Neural crest cell (in vitro differentiated cells): Measurements from ENCODE around the gene CNST. TPM values are rescaled to one million over a fixed set of nuclear protein-coding genes. Genes with fewer than 3 reads are reported as not detected.
"Not testable (repeated sequence)": the region's sequence is repeated elsewhere in the genome, so short reads cannot be mapped to it uniquely, and the experiment has no call there.

Experiments used
- DNase-seq: peaks from one replicate; pipeline ENCODE4 v3.0.0; 2021; ENCODE audit warnings: low read depth, mixed read lengths, low spot score
- H3K27ac Mint-ChIP-seq: one replicate; pipeline ENCODE4 v1.8.0; 2021; ENCODE audit warnings: mild to moderate bottlenecking, mixed read lengths; ENCODE audit not compliant: unreplicated experiment
- H3K27me3 Mint-ChIP-seq: 2 replicates; pipeline ENCODE4 v1.8.0; 2021; ENCODE audit warnings: low read depth, mild to moderate bottlenecking, mixed read lengths
- H3K36me3 Mint-ChIP-seq: 2 replicates; pipeline ENCODE4 v1.8.0; 2021; ENCODE audit warnings: low read depth, mild to moderate bottlenecking, mixed read lengths
- H3K4me1 Mint-ChIP-seq: 2 replicates; pipeline ENCODE4 v1.8.0; 2021; ENCODE audit warnings: mixed read lengths
- H3K4me3 Mint-ChIP-seq: one replicate; pipeline ENCODE4 v1.8.0; 2021; ENCODE audit warnings: mild to moderate bottlenecking, mixed read lengths
- H3K9me3 Mint-ChIP-seq: 2 replicates; pipeline ENCODE4 v1.8.0; 2021; ENCODE audit warnings: mixed read lengths
- total RNA-seq: library from RNA; stranded (reverse); gene quantifications from 2 replicates; pipeline ENCODE4 v1.2.1, GENCODE V29; 2021
- TF ChIP-seq, protein P1 (sequence below): fragments of 200-600 bp; sonication (generic); conservative IDR thresholded peaks from 2 replicates; pipeline ENCODE4 v1.5.0; 2021; ENCODE audit warnings: antibody characterized with exemption, mild to moderate bottlenecking

Gene CNST
- total RNA-seq, 1 donor from 2014 or later = 20.5 TPM

DNA sequence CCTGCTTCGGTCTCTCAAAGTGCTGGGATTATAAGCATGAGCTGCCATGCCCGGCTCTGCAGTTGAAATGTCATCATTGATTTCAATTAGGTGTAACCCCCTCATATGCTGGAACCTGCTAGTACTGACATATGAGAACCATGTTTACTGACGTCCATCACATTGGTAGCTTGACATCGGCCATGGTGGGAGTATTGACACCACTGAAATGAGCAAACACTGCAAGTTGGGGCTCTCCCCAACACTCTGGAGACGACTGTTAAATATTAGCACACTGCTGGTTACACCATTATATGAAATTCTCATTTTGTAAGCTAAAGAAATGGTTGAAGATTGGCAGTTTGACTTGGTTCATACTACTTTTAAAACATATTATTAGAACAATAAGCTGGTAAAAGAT is 63.7 kb downstream of the CNST start:
- Mint-ChIP-seq H3K9me3 (no peaks in the 10 kb centered on the region), H3K27me3 (no peaks in the 10 kb centered on the region), H3K4me1 (peaks cover 10% of the 10 kb centered on the region), H3K27ac (no peak overlapping the region), H3K36me3 (peaks cover 9% of the 10 kb centered on the region), H3K4me3 (no peak overlapping the region)
- no peak for DNase-seq
- TF ChIP-seq, protein P1, sequence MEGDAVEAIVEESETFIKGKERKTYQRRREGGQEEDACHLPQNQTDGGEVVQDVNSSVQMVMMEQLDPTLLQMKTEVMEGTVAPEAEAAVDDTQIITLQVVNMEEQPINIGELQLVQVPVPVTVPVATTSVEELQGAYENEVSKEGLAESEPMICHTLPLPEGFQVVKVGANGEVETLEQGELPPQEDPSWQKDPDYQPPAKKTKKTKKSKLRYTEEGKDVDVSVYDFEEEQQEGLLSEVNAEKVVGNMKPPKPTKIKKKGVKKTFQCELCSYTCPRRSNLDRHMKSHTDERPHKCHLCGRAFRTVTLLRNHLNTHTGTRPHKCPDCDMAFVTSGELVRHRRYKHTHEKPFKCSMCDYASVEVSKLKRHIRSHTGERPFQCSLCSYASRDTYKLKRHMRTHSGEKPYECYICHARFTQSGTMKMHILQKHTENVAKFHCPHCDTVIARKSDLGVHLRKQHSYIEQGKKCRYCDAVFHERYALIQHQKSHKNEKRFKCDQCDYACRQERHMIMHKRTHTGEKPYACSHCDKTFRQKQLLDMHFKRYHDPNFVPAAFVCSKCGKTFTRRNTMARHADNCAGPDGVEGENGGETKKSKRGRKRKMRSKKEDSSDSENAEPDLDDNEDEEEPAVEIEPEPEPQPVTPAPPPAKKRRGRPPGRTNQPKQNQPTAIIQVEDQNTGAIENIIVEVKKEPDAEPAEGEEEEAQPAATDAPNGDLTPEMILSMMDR = no peak

GRCh38 chr1:246631426-246631825 is 65.2 kb downstream of the CNST start:
- peaks cover 14% of the 10 kb centered on the region for H3K36me3 Mint-ChIP-seq
- TF ChIP-seq, protein P1 = no peak
- H3K9me3 Mint-ChIP-seq = no peaks in the 10 kb centered on the region
- no peak overlapping the region for H3K27ac Mint-ChIP-seq
- H3K27me3 Mint-ChIP-seq = no peaks in the 10 kb centered on the region
- peaks cover 10% of the 10 kb centered on the region for H3K4me1 Mint-ChIP-seq
- H3K4me3 Mint-ChIP-seq = no peak overlapping the region
- DNase-seq = no peak

- H3K27ac Mint-ChIP-seq = no peak overlapping the region
- no peak overlapping the region for H3K4me3 Mint-ChIP-seq
- H3K4me1 Mint-ChIP-seq = peaks cover 10% of the 10 kb centered on the region
- H3K27me3 Mint-ChIP-seq = no peaks in the 10 kb centered on the region
- no peaks in the 10 kb centered on the region for H3K9me3 Mint-ChIP-seq
- DNase-seq = no peak
- peaks cover 14% of the 10 kb centered on the region for H3K36me3 Mint-ChIP-seq
- TF ChIP-seq, protein P1 = no peak
Measured at GRCh38 chr1:246632281-246633168, 66.3 kb downstream of the CNST start.

- H3K4me3 Mint-ChIP-seq, H3K27ac Mint-ChIP-seq, H3K4me1 Mint-ChIP-seq, H3K27me3 Mint-ChIP-seq, DNase-seq, H3K9me3 Mint-ChIP-seq: not testable (repeated sequence)
- peaks cover 14% of the 10 kb centered on the region for H3K36me3 Mint-ChIP-seq
Measured at GRCh38 chr1:246634659-246635058, 68.4 kb downstream of the CNST start.

- peaks cover 4% of the 10 kb centered on the region for H3K9me3 Mint-ChIP-seq
- peaks cover 4% of the 10 kb centered on the region for H3K4me1 Mint-ChIP-seq
- no peak overlapping the region for H3K4me3 Mint-ChIP-seq
- TF ChIP-seq, protein P1 = no peak
- no peaks in the 10 kb centered on the region for H3K27me3 Mint-ChIP-seq
- DNase-seq = no peak
- peaks cover 19% of the 10 kb centered on the region for H3K36me3 Mint-ChIP-seq
- H3K27ac Mint-ChIP-seq = no peak overlapping the region
Measured at GRCh38 chr1:246638941-246639655, 72.8 kb downstream of the CNST start.

GRCh38 chr1:246639732-246640131 is 73.5 kb downstream of the CNST start:
- H3K4me1 Mint-ChIP-seq = peaks cover 7% of the 10 kb centered on the region
- H3K9me3 Mint-ChIP-seq = peaks cover 4% of the 10 kb centered on the region
- H3K27ac Mint-ChIP-seq = no peak overlapping the region
- DNase-seq = no peak
- no peak overlapping the region for H3K4me3 Mint-ChIP-seq
- TF ChIP-seq, protein P1 = no peak
- H3K36me3 Mint-ChIP-seq = peaks cover 21% of the 10 kb centered on the region
- H3K27me3 Mint-ChIP-seq = no peaks in the 10 kb centered on the region
